ENCODE data around the gene ZNF35. TPM values are rescaled to one million over a fixed set of nuclear protein-coding genes. Genes with fewer than 3 reads are reported as not detected.

Gene ZNF35
- total and polyA plus RNA-seq, 2 of the 8 experiments (the other 6 are each of a cell fraction or from before 2014, with no cell fraction given) = 2.9 to 20.0 TPM

- Histone ChIP-seq H2BK120ac (replicated peaks; ENCODE audit: low read depth, low read length) (no peak overlapping the region), H3K23me2 (ENCODE audit: low read depth, low read length) (no peaks in the 10 kb centered on the region), H4K20me1 (replicated peaks in 1 of 2; ENCODE audit: control insufficient read depth in 1 of 2, insufficient read depth in 2 of 2, low read length in 2 of 2) (no peaks in the 10 kb centered on the region), H3K9ac (replicated peaks in 1 of 4; ENCODE audit: extremely low read depth in 1 of 4, low read depth in 3 of 4, low read length in 3 of 4) (no peak overlapping the region), H3K4me3 (ENCODE audit: extremely low read depth in 1 of 4, insufficient read depth in 2 of 4, low read depth in 3 of 4, low read length in 4 of 4) (no peak overlapping the region), H4K5ac (ENCODE audit: insufficient read length, low read depth, low read length) (no peak overlapping the region), H2BK15ac (ENCODE audit: low read length) (no peak overlapping the region), H3K27me3 (replicated peaks in 1 of 4; ENCODE audit: control insufficient read depth in 3 of 4, extremely low read depth in 1 of 4, insufficient read depth in 3 of 4, low read length in 3 of 4) (no peaks in the 10 kb centered on the region; a peak in 1 of 7 replicates), H4K91ac (replicated peaks; ENCODE audit: insufficient read length, low read length) (no peak overlapping the region), H3K18ac (ENCODE audit: extremely low read depth, low read length) (no peak overlapping the region), H2AK5ac (ENCODE audit: low read depth, low read length) (no peak overlapping the region), H3K27ac (ENCODE audit: low read depth, low read length) (no peak overlapping the region), H3K4ac (replicated peaks; ENCODE audit: insufficient read length, low read depth, low read length) (no peak overlapping the region), H3K4me1 (replicated peaks in 1 of 4; ENCODE audit: control insufficient read depth in 3 of 4, insufficient read depth in 4 of 4, low read length in 3 of 4) (no peaks in the 10 kb centered on the region), H3K79me1 (ENCODE audit: low read depth, low read length) (no peaks in the 10 kb centered on the region), H2AFZ (ENCODE audit: low read length) (no peak overlapping the region), H3K14ac (ENCODE audit: insufficient read length) (no peak overlapping the region), H3K4me2 (ENCODE audit: insufficient read depth in 1 of 2, low read depth in 2 of 2, low read length in 2 of 2) (no peak overlapping the region), H2BK5ac (ENCODE audit: low read depth, low read length) (no peak overlapping the region), H3K79me2 (ENCODE audit: control insufficient read depth in 1 of 2, insufficient read depth in 2 of 2, low read length in 2 of 2) (no peaks in the 10 kb centered on the region), H4K8ac (ENCODE audit: extremely low read depth, insufficient read depth, low read length) (no peak overlapping the region), H2BK20ac (ENCODE audit: low read length) (no peak overlapping the region), H3K23ac (ENCODE audit: insufficient read length) (no peak overlapping the region), H3K36me3 (ENCODE audit: control insufficient read depth in 2 of 4, insufficient read depth in 4 of 4, low read length in 3 of 4) (peaks cover 0 to 2% (median 0%) of the 10 kb centered on the region in 4 experiments; a peak in 1 of 8 replicates), H3K9me3 (ENCODE audit: insufficient read depth in 2 of 2, low read depth in 1 of 2, low read length in 1 of 2) (peaks cover 22 to 40% of the 10 kb centered on the region in 2 experiments; a peak in 3 of 4 replicates), H2BK12ac (ENCODE audit: low read depth, low read length) (no peak overlapping the region), H3K56ac (replicated peaks; ENCODE audit: insufficient read length, low read depth, low read length) (no peak overlapping the region)
- DNase-seq (ENCODE audit: low read depth in 1 of 2, low spot score in 2 of 2) (no peak), FAIRE-seq (no peak)
- POLR2A ChIA-PET (ENCODE audit: partially characterized antibody) = interaction anchor here (3.0 kb wide), 1 partner anchor 10 kb away, joined by 12 read pairs; no protein-coding TSS in a partner anchor
- no peak for TF ChIP-seq SAP30 (IDR thresholded peaks at IDR 0.05; ENCODE audit: insufficient read depth, insufficient replicate concordance, low read length)
- TF ChIP-seq PHF8 (conservative IDR thresholded peaks at IDR 0.05; ENCODE audit: low read depth, low read length) = no peak
- no peak for TF ChIP-seq CTBP2 (IDR thresholded peaks at IDR 0.05; ENCODE audit: borderline replicate concordance, insufficient read depth, insufficient read length, low read length)
- TF ChIP-seq GABPA (IDR thresholded peaks at IDR 0.05; ENCODE audit: borderline replicate concordance, insufficient read depth, low read length) = no peak
- TF ChIP-seq TAF7 (optimal IDR thresholded peaks at IDR 0.05; ENCODE audit: borderline replicate concordance, low read depth, low read length) = no peak
- no peak for TF ChIP-seq TAF1 (IDR thresholded peaks at IDR 0.05; ENCODE audit: low read depth, low read length)
- TF ChIP-seq ZNF274 (IDR thresholded peaks at IDR 0.05; ENCODE audit: borderline replicate concordance, extremely low read depth, low read length) = no peak
- no peak for TF ChIP-seq POU5F1 (IDR thresholded peaks at IDR 0.05; ENCODE audit: low read depth, low read length)
- TF ChIP-seq CBX5 (IDR thresholded peaks at IDR 0.05; ENCODE audit: low read depth, low read length) = no peak
- no peak for TF ChIP-seq TCF12 (IDR thresholded peaks at IDR 0.05; ENCODE audit: low read depth, low read length)
- no peak for TF ChIP-seq SP1 (IDR thresholded peaks at IDR 0.05; ENCODE audit: low read depth, low read length)
- CTCF ChIA-PET (ENCODE audit: partially characterized antibody) = no interaction called here
- 75% methylated on average over 5 of the region's 5 CpGs; no CpG with 5 or more reads in 1 of the 2 experiments for WGBS, 2 experiments (ENCODE audit: extremely low coverage in 1 of 2, insufficient coverage in 1 of 2, insufficient read length in 1 of 2, insufficient replicate concordance in 2 of 2, low coverage in 1 of 2, low lambda C conversion rate in 2 of 2, missing lambda C conversion rate in 1 of 2)
Measured at GRCh38 chr3:44678480-44679116, 30.1 kb downstream of the ZNF35 start.

All from H1 (cell line).